HEK293 (cell line): Measurements from ENCODE around the gene SAMD4A.

Experiments used
- CTCF ChIA-PET: fragments of 350-600 bp; formaldehyde crosslinking; extraction: SDS; loops from one replicate; lab custom pipeline; 2021; ENCODE audit warnings: antibody characterized with exemption; lab: Yijun Ruan, JAX
- POLR2A ChIA-PET: fragments of 300-600 bp; formaldehyde crosslinking; extraction: SDS; loops from one replicate; lab custom pipeline; 2020; ENCODE audit warnings: antibody characterized with exemption, inconsistent platforms; lab: Yijun Ruan, JAX
- H3K27ac ChIP-seq: fragments of 200-500 bp; sonication (Bioruptor generic); 2 replicates; pipeline ENCODE4 v1.5.1; 2014; ENCODE audit warnings: low read depth, low read length, control low read depth, inconsistent platforms; ENCODE audit errors: extremely low read depth
- H3K36me3 ChIP-seq, 2 experiments: fragments of 200-500 bp in 1 of 2; sonication (Bioruptor generic) in 1 of 2; 1 replicate in 1 of 2; 2 replicates in 1 of 2; pipeline ENCODE4 v1.5.1; 2014 to 2017; ENCODE audit warnings: inconsistent platforms in 2 of 2, low read length in 2 of 2; ENCODE audit not compliant: control insufficient read depth in 2 of 2, insufficient read depth in 1 of 2
- H3K4me1 ChIP-seq: fragments of 200-500 bp; sonication (Bioruptor generic); 2 replicates; pipeline ENCODE4 v1.5.1; 2014; ENCODE audit warnings: mild to moderate bottlenecking, low read length, inconsistent platforms; ENCODE audit not compliant: control insufficient read depth, insufficient read depth
- H3K4me3 ChIP-seq: 2 replicates; pipeline ENCODE4 v1.5.1; 2011; ENCODE audit warnings: low read depth, mild to moderate bottlenecking, control low read depth, low read length, moderate library complexity
- H3K9me3 ChIP-seq: fragments of 200-500 bp; sonication (Bioruptor generic); 2 replicates; pipeline ENCODE4 v1.5.1; 2014; ENCODE audit warnings: low read depth, low read length, inconsistent platforms; ENCODE audit not compliant: control insufficient read depth, insufficient read depth
- BCL11B ChIP-seq: fragments of 450-650 bp; formaldehyde crosslinking; IDR thresholded peaks from 2 replicates; pipeline ENCODE4 v1.5.1; 2016; ENCODE audit warnings: low read depth, missing biosample characterization, missing genetic modification characterization
- HOXC10 ChIP-seq: sonication (generic); formaldehyde crosslinking; IDR thresholded peaks from 2 replicates; pipeline ENCODE4 v1.8.1; 2023; ENCODE audit warnings: mild to moderate bottlenecking, missing genetic modification reagents
- HOXD13 ChIP-seq: sonication (generic); formaldehyde crosslinking; IDR thresholded peaks from 2 replicates; pipeline ENCODE4 v1.8.0; 2022; ENCODE audit warnings: missing genetic modification reagents, borderline replicate concordance
- PRDM4 ChIP-seq: fragments of 450-650 bp; formaldehyde crosslinking; IDR thresholded peaks from 2 replicates; pipeline ENCODE4 v1.5.1; 2017; ENCODE audit warnings: missing biosample characterization, missing genetic modification characterization
- YY2 ChIP-seq: fragments of 450-650 bp; formaldehyde crosslinking; IDR thresholded peaks from 2 replicates; pipeline ENCODE4 v1.5.1; 2016; ENCODE audit warnings: missing biosample characterization, missing genetic modification characterization
- ZBTB17 ChIP-seq: fragments of 450-650 bp; formaldehyde crosslinking; IDR thresholded peaks from 2 replicates; pipeline ENCODE4 v1.5.1; 2016; ENCODE audit warnings: missing biosample characterization, missing genetic modification characterization
- ZBTB8A ChIP-seq: fragments of 450-650 bp; formaldehyde crosslinking; IDR thresholded peaks from 2 replicates; pipeline ENCODE4 v1.5.1; 2016; ENCODE audit warnings: missing biosample characterization, missing genetic modification characterization
- ZFP37 ChIP-seq: fragments of 450-650 bp; formaldehyde crosslinking; IDR thresholded peaks from 2 replicates; pipeline ENCODE4 v1.5.1; 2016; ENCODE audit warnings: missing biosample characterization, missing genetic modification characterization
- ZIC2 ChIP-seq: fragments of 450-650 bp; formaldehyde crosslinking; IDR thresholded peaks from 2 replicates; pipeline ENCODE4 v1.5.1; 2016; ENCODE audit warnings: missing biosample characterization, missing genetic modification characterization
- ZNF10 ChIP-seq: fragments of 450-650 bp; formaldehyde crosslinking; IDR thresholded peaks from 2 replicates; pipeline ENCODE4 v1.5.1; 2017; ENCODE audit warnings: missing biosample characterization, missing genetic modification characterization
- ZNF133 ChIP-seq: fragments of 450-650 bp; formaldehyde crosslinking; IDR thresholded peaks from 2 replicates; pipeline ENCODE4 v1.5.1; 2016; ENCODE audit warnings: missing biosample characterization, missing genetic modification characterization
- ZNF140 ChIP-seq: fragments of 450-650 bp; formaldehyde crosslinking; IDR thresholded peaks from 2 replicates; pipeline ENCODE4 v1.5.1; 2016; ENCODE audit warnings: missing biosample characterization, missing genetic modification characterization
- ZNF157 ChIP-seq: fragments of 450-650 bp; formaldehyde crosslinking; IDR thresholded peaks from 2 replicates; pipeline ENCODE4 v1.5.1; 2016; ENCODE audit warnings: missing biosample characterization, missing genetic modification characterization
- ZNF202 ChIP-seq: fragments of 450-650 bp; formaldehyde crosslinking; IDR thresholded peaks from 2 replicates; pipeline ENCODE4 v1.5.1; 2016; ENCODE audit warnings: missing biosample characterization, missing genetic modification characterization, borderline replicate concordance
- ZNF292 ChIP-seq: fragments of 450-650 bp; formaldehyde crosslinking; IDR thresholded peaks from 2 replicates; pipeline ENCODE4 v1.5.1; 2016; ENCODE audit warnings: low read depth, missing biosample characterization, missing genetic modification characterization, borderline replicate concordance
- ZNF335 ChIP-seq: fragments of 450-650 bp; formaldehyde crosslinking; conservative IDR thresholded peaks from 2 replicates; pipeline ENCODE4 v1.5.1; 2016; ENCODE audit warnings: missing biosample characterization, missing genetic modification characterization
- ZNF394 ChIP-seq: fragments of 450-650 bp; formaldehyde crosslinking; IDR thresholded peaks from 2 replicates; pipeline ENCODE4 v1.5.1; 2016; ENCODE audit warnings: missing biosample characterization, missing genetic modification characterization, mild to moderate bottlenecking, moderate library complexity, borderline replicate concordance
- ZNF501 ChIP-seq: fragments of 450-650 bp; formaldehyde crosslinking; IDR thresholded peaks from 2 replicates; pipeline ENCODE4 v1.5.1; 2016; ENCODE audit warnings: missing biosample characterization, missing genetic modification characterization
- ZNF548 ChIP-seq: fragments of 450-650 bp; formaldehyde crosslinking; IDR thresholded peaks from 2 replicates; pipeline ENCODE4 v1.5.1; 2016; ENCODE audit warnings: missing biosample characterization, missing genetic modification characterization
- ZNF549 ChIP-seq: fragments of 450-650 bp; IDR thresholded peaks from 2 replicates; pipeline ENCODE4 v1.5.1; 2018; ENCODE audit warnings: missing biosample characterization, missing genetic modification characterization, mild to moderate bottlenecking, inconsistent platforms, moderate library complexity
- ZNF585B ChIP-seq: fragments of 450-650 bp; formaldehyde crosslinking; IDR thresholded peaks from 2 replicates; pipeline ENCODE4 v1.5.1; 2016; ENCODE audit warnings: missing biosample characterization, missing genetic modification characterization
- ZNF621 ChIP-seq: fragments of 450-650 bp; formaldehyde crosslinking; IDR thresholded peaks from 2 replicates; pipeline ENCODE4 v1.5.1; 2017; ENCODE audit warnings: missing biosample characterization, missing genetic modification characterization
- ZNF654 ChIP-seq: fragments of 450-650 bp; formaldehyde crosslinking; IDR thresholded peaks from 2 replicates; pipeline ENCODE4 v1.5.1; 2016; ENCODE audit warnings: low read depth, missing biosample characterization, missing genetic modification characterization
- ZNF660 ChIP-seq: fragments of 450-650 bp; IDR thresholded peaks from 2 replicates; pipeline ENCODE4 v1.5.1; 2018; ENCODE audit warnings: missing biosample characterization, mild to moderate bottlenecking, missing genetic modification characterization
- ZNF677 ChIP-seq: fragments of 450-650 bp; IDR thresholded peaks from 2 replicates; pipeline ENCODE4 v1.5.0; 2018; ENCODE audit warnings: missing biosample characterization, mild to moderate bottlenecking, missing genetic modification characterization, moderate library complexity
- ZSCAN16 ChIP-seq: fragments of 450-650 bp; formaldehyde crosslinking; IDR thresholded peaks from 2 replicates; pipeline ENCODE4 v1.5.1; 2016; ENCODE audit warnings: missing biosample characterization, missing genetic modification characterization
- ZSCAN5A ChIP-seq: fragments of 450-650 bp; formaldehyde crosslinking; IDR thresholded peaks from 2 replicates; pipeline ENCODE4 v1.5.1; 2016; ENCODE audit warnings: missing biosample characterization, missing genetic modification characterization
- TF ChIP-seq, protein P1 (sequence below): fragments of 450-650 bp; formaldehyde crosslinking; IDR thresholded peaks from 2 replicates; pipeline ENCODE4 v1.5.1; 2016; ENCODE audit warnings: missing biosample characterization, missing genetic modification characterization

Gene SAMD4A

DNA sequence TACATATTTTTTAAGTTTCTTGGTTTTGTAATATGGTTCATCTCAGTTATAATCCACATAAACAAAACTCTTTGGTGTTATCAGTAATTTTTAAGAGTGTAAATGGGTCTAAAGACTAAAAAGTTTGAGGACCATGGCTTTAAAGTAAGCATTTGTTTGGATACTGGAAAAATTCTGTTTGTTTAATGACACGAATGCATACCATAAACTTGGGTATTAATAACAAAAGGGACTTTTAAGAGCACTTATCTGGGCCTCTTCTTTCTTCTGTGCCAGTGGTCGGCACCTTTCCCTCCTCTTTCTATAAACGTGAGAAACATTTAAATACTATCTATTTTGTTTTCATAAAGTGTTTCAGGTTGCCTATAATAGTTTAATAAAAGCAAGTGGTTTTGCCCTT lies 47.4 kb downstream of the SAMD4A start:
- no peaks in the 10 kb centered on the region; the same call in 1 of the 2 replicates for H3K9me3 ChIP-seq
- H3K4me3 ChIP-seq = no peak overlapping the region
- ChIA-PET CTCF (no interaction called here), POLR2A (no interaction called here)
- TF ChIP-seq YY2 (tag by site-specific recombination) (no peak), ZBTB8A (no peak), ZNF157 (no peak), ZNF654 (tag by site-specific recombination) (no peak), ZSCAN5A (tag by site-specific recombination) (no peak), ZNF140 (tag by site-specific recombination) (no peak), ZNF133 (tag by site-specific recombination) (no peak), BCL11B (tag by site-specific recombination) (no peak), ZNF548 (tag by site-specific recombination) (no peak), ZIC2 (tag by site-specific recombination) (no peak), ZNF10 (tag by site-specific recombination) (no peak), PRDM4 (tag by site-specific recombination) (no peak), HOXD13 (CRISPR knock-in tag) (no peak), ZNF585B (tag by site-specific recombination) (no peak), ZNF501 (no peak), HOXC10 (no peak), ZSCAN16 (tag by site-specific recombination) (no peak), ZNF677 (tag by site-specific recombination) (no peak)
- H3K4me1 ChIP-seq = no peaks in the 10 kb centered on the region
- H3K27ac ChIP-seq = no peak overlapping the region
- no peaks in the 10 kb centered on the region for H3K36me3 ChIP-seq

DNA sequence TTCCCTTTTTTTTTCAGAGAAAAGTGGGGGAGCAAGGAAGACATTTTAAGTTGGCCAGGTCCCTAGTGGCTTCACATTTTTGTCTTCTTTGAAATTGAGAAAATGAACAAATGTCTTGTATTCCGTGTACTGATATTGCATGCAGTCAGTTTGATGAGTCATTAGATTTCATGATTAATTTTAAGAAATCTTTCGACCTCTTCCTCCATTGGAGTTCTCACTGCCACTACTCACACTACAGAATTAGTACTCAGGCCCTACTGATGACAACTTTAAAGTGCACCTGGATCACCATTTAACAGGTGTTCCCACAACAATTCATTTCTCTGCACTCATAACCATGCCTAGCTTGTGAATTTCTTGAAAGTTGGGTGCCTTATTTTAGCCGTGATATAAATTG lies 50.5 kb downstream of the SAMD4A start:
- Histone ChIP-seq H3K27ac (no peak overlapping the region), H3K36me3 (no peaks in the 10 kb centered on the region), H3K9me3 (no peaks in the 10 kb centered on the region; the same call in 1 of the 2 replicates), H3K4me3 (no peak overlapping the region), H3K4me1 (no peaks in the 10 kb centered on the region)
- TF ChIP-seq ZNF202 (tag by site-specific recombination) = no peak
- TF ChIP-seq ZNF549 = no peak
- TF ChIP-seq ZBTB17 (tag by site-specific recombination) = no peak
- no peak for TF ChIP-seq ZNF660 (tag by site-specific recombination)
- TF ChIP-seq, protein P1, sequence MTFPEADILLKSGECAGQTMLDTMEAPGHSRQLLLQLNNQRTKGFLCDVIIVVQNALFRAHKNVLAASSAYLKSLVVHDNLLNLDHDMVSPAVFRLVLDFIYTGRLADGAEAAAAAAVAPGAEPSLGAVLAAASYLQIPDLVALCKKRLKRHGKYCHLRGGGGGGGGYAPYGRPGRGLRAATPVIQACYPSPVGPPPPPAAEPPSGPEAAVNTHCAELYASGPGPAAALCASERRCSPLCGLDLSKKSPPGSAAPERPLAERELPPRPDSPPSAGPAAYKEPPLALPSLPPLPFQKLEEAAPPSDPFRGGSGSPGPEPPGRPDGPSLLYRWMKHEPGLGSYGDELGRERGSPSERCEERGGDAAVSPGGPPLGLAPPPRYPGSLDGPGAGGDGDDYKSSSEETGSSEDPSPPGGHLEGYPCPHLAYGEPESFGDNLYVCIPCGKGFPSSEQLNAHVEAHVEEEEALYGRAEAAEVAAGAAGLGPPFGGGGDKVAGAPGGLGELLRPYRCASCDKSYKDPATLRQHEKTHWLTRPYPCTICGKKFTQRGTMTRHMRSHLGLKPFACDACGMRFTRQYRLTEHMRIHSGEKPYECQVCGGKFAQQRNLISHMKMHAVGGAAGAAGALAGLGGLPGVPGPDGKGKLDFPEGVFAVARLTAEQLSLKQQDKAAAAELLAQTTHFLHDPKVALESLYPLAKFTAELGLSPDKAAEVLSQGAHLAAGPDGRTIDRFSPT = no peak
- no peak for TF ChIP-seq ZNF394 (tag by site-specific recombination)
- TF ChIP-seq ZNF621 (tag by site-specific recombination) = no peak
- TF ChIP-seq ZNF292 (tag by site-specific recombination) = no peak
- TF ChIP-seq ZFP37 (tag by site-specific recombination) = no peak
- TF ChIP-seq ZNF133 (tag by site-specific recombination) = no peak
- no peak for TF ChIP-seq ZNF335 (tag by site-specific recombination)
- POLR2A ChIA-PET = no interaction called here
- CTCF ChIA-PET = no interaction called here
